Hepatocyte (in vitro differentiated cells): ENCODE measurements around the gene MRTFA. TPM values are rescaled to one million over a fixed set of nuclear protein-coding genes. Genes with fewer than 3 reads are reported as not detected.

Source experiments
- DNase-seq: peaks from one replicate; pipeline ENCODE4 v3.0.0-alpha.2; 2016; ENCODE audit warnings: low spot score
- H2AFZ ChIP-seq: fragments of 200-600 bp; sonication (generic); 2 replicates; pipeline ENCODE4 v1.6.0; 2016; ENCODE audit warnings: antibody characterized with exemption, mild to moderate bottlenecking
- H3K27ac ChIP-seq: fragments of 200-600 bp; sonication (generic); 2 replicates; pipeline ENCODE4 v1.5.1; 2016; ENCODE audit warnings: mild to moderate bottlenecking
- H3K27me3 ChIP-seq: fragments of 200-600 bp; sonication (generic); 2 replicates; pipeline ENCODE4 v1.6.1; 2016
- H3K36me3 ChIP-seq: fragments of 200-600 bp; sonication (generic); replicated peaks from 2 replicates; pipeline ENCODE4 v1.5.1; 2016; ENCODE audit warnings: low read depth; ENCODE audit not compliant: insufficient read depth
- H3K4me1 ChIP-seq: fragments of 200-600 bp; sonication (generic); 2 replicates; pipeline ENCODE4 v1.5.1; 2016; ENCODE audit warnings: mild to moderate bottlenecking, moderate library complexity; ENCODE audit not compliant: insufficient read depth
- H3K4me2 ChIP-seq: fragments of 200-600 bp; sonication (generic); 2 replicates; pipeline ENCODE4 v1.6.0; 2016
- H3K4me3 ChIP-seq: fragments of 200-600 bp; sonication (generic); 2 replicates; pipeline ENCODE4 v1.5.1; 2016; ENCODE audit warnings: mild to moderate bottlenecking
- H3K79me2 ChIP-seq: fragments of 200-600 bp; sonication (generic); 2 replicates; pipeline ENCODE4 v1.6.0; 2017; ENCODE audit warnings: mild to moderate bottlenecking
- H3K9me2 ChIP-seq: fragments of 200-600 bp; sonication (generic); replicated peaks from 2 replicates; pipeline ENCODE4 v1.6.0; 2017; ENCODE audit warnings: mild to moderate bottlenecking; ENCODE audit not compliant: insufficient read depth
- H3K9me3 ChIP-seq: fragments of 200-600 bp; sonication (generic); 2 replicates; pipeline ENCODE4 v1.5.1; 2016; ENCODE audit warnings: low read depth, mild to moderate bottlenecking
- H4K20me1 ChIP-seq: fragments of 200-600 bp; sonication (generic); 2 replicates; pipeline ENCODE4 v1.6.0; 2016; ENCODE audit warnings: mild to moderate bottlenecking; ENCODE audit not compliant: insufficient read depth, poor library complexity, severe bottlenecking
- CTCF ChIP-seq: fragments of 200-600 bp; sonication (generic); IDR thresholded peaks from 2 replicates; pipeline ENCODE4 v1.5.1; 2016; ENCODE audit warnings: antibody characterized with exemption, mild to moderate bottlenecking; ENCODE audit not compliant: poor library complexity
- EZH2 ChIP-seq: fragments of 200-600 bp; sonication (generic); IDR thresholded peaks from 2 replicates; pipeline ENCODE4 v1.6.1; 2016; ENCODE audit warnings: antibody characterized with exemption, mild to moderate bottlenecking, borderline replicate concordance
- EZH2phosphoT487 ChIP-seq: fragments of 200-600 bp; sonication (generic); IDR thresholded peaks from one replicate; pipeline ENCODE4 v1.6.1; 2018; ENCODE audit warnings: antibody characterized with exemption, mild to moderate bottlenecking, low read depth, moderate library complexity; ENCODE audit not compliant: unreplicated experiment, severe bottlenecking
- WGBS: methylation state at CpG from one replicate; pipeline ENCODE4 v1.1.6; 2016; ENCODE audit warnings: low lambda C conversion rate; ENCODE audit errors: missing lambda C conversion rate; 5-methylcytosine and 5-hydroxymethylcytosine counted together
- polyA plus RNA-seq: library from polyadenylated mRNA; unstranded; fragments of >200 nt; fragmentation: Nextera tagmentation; extraction: Ambion mirVana; gene quantifications from 2 replicates; pipeline ENCODE4 v1.2.1, GENCODE V29; 2016
- total RNA-seq: library from RNA; depleted of rRNA; stranded (reverse); fragments of >200 nt; gene quantifications from 2 replicates; pipeline ENCODE4 v1.2.3, GENCODE V29; 2014

The MRTFA gene
- total and polyA plus RNA-seq, 2 experiments from 2014 or later, result 19.0 to 29.7 TPM

- Histone ChIP-seq H2AFZ (no peak overlapping the region), H3K4me3 (no peak overlapping the region), H3K27me3 (no peaks in the 10 kb centered on the region), H3K36me3 (no peaks in the 10 kb centered on the region), H3K9me2 (no peaks in the 10 kb centered on the region), H3K9me3 (peaks cover 6% of the 10 kb centered on the region), H3K4me2 (no peak overlapping the region), H3K27ac (no peak overlapping the region), H3K4me1 (no peaks in the 10 kb centered on the region), H4K20me1 (peaks cover 13% of the 10 kb centered on the region), H3K79me2 (peaks cover 82% of the 10 kb centered on the region)
- 91% methylated on average over 5 of the region's 5 CpGs for WGBS
- no peak for DNase-seq
- no peak for TF ChIP-seq EZH2
- TF ChIP-seq CTCF, result no peak
- TF ChIP-seq EZH2phosphoT487, result no peak
Observed at GRCh38 chr22:40618400-40618799, 18.1 kb downstream of the MRTFA start.

- TF ChIP-seq CTCF, result no peak
- no peak for TF ChIP-seq EZH2
- TF ChIP-seq EZH2phosphoT487, result no peak
- Histone ChIP-seq H2AFZ (no peak overlapping the region), H4K20me1 (peaks cover 25% of the 10 kb centered on the region), H3K9me3 (peaks cover 6% of the 10 kb centered on the region), H3K79me2 (peaks cover 84% of the 10 kb centered on the region), H3K27ac (no peak overlapping the region), H3K9me2 (no peaks in the 10 kb centered on the region), H3K27me3 (no peaks in the 10 kb centered on the region), H3K4me1 (no peaks in the 10 kb centered on the region), H3K4me2 (no peak overlapping the region), H3K4me3 (no peak overlapping the region), H3K36me3 (no peaks in the 10 kb centered on the region)
- no peak for DNase-seq
- 58% methylated on average over 5 of the region's 5 CpGs for WGBS
Observed at GRCh38 chr22:40616578-40616977, 19.9 kb downstream of the MRTFA start.

- DNase-seq, result no peak
- TF ChIP-seq EZH2phosphoT487 (no peak), CTCF (no peak), EZH2 (no peak)
- H3K9me2 ChIP-seq, result no peaks in the 10 kb centered on the region
- peaks cover 84% of the 10 kb centered on the region for H3K79me2 ChIP-seq
- no peak overlapping the region for H2AFZ ChIP-seq
- H3K36me3 ChIP-seq, result no peaks in the 10 kb centered on the region
- no peaks in the 10 kb centered on the region for H3K4me1 ChIP-seq
- no peak overlapping the region for H3K4me3 ChIP-seq
- H4K20me1 ChIP-seq, result peaks cover 29% of the 10 kb centered on the region
- no peak overlapping the region for H3K4me2 ChIP-seq
- no peak overlapping the region for H3K27ac ChIP-seq
- H3K9me3 ChIP-seq, result no peaks in the 10 kb centered on the region
- H3K27me3 ChIP-seq, result no peaks in the 10 kb centered on the region
Observed at GRCh38 chr22:40613067-40613466, 23.5 kb downstream of the MRTFA start.

- H4K20me1 ChIP-seq, result peaks cover 29% of the 10 kb centered on the region
Observed at GRCh38 chr22:40612291-40612751, 24.2 kb downstream of the MRTFA start.

More at GRCh38 chr22:40612291-40612751, 24.2 kb downstream of the MRTFA start:
- DNase-seq, result no peak
- Histone ChIP-seq H3K9me3 (no peaks in the 10 kb centered on the region), H3K79me2 (peaks cover 88% of the 10 kb centered on the region), H3K9me2 (no peaks in the 10 kb centered on the region), H3K27me3 (no peaks in the 10 kb centered on the region), H3K36me3 (no peaks in the 10 kb centered on the region), H3K4me1 (no peaks in the 10 kb centered on the region), H3K4me3 (no peak overlapping the region), H3K27ac (no peak overlapping the region), H3K4me2 (no peak overlapping the region), H2AFZ (no peak overlapping the region)
- WGBS, result 88% methylated on average over 4 of the region's 4 CpGs
- no peak for TF ChIP-seq EZH2
- TF ChIP-seq EZH2phosphoT487, result no peak
- TF ChIP-seq CTCF, result no peak
